MM.1S (cell line): ENCODE data around the gene NNAT.

ENCODE experiments used
- EZH2phosphoT487 ChIP-seq: fragments of 300-600 bp; sonication (generic); IDR thresholded peaks from 2 replicates; pipeline ENCODE4 v1.6.1; 2018; ENCODE audit warnings: antibody characterized with exemption, low read length
- TF ChIP-seq, protein P1 (sequence below): fragments of 300-600 bp; sonication (generic); IDR thresholded peaks from 2 replicates; pipeline ENCODE4 v1.5.1; 2016; ENCODE audit warnings: antibody characterized with exemption, low read length, mixed read lengths

DNA sequence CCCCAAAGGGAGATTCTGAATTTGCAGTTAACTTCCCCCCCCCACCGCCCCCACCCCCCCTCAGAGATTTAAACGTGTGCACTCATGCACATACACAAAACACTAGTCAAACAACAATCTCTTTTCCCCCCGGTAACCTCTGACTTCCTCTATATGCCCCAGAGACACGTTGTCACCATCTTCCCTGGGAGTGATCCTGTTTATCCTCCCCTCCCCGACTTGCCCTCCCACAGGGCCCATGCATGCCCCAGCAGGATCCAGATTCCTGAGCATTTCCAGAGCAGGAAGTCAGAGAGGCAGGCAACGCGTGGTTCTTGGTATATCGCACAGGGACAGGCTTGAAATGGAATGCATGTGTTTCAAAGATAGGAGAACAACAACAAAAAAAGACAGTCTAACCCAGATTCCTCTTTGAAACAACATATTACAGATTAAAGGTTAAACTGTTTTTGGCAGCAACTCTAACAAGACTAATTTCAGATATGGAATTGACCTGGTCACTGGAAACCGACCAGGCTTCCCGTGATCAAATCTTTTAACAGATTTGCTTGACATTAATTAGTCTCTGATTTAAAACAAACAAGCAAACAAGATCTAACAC lies 5.3 kb downstream of the NNAT start:
- TF ChIP-seq EZH2phosphoT487: no peak
- TF ChIP-seq, protein P1, sequence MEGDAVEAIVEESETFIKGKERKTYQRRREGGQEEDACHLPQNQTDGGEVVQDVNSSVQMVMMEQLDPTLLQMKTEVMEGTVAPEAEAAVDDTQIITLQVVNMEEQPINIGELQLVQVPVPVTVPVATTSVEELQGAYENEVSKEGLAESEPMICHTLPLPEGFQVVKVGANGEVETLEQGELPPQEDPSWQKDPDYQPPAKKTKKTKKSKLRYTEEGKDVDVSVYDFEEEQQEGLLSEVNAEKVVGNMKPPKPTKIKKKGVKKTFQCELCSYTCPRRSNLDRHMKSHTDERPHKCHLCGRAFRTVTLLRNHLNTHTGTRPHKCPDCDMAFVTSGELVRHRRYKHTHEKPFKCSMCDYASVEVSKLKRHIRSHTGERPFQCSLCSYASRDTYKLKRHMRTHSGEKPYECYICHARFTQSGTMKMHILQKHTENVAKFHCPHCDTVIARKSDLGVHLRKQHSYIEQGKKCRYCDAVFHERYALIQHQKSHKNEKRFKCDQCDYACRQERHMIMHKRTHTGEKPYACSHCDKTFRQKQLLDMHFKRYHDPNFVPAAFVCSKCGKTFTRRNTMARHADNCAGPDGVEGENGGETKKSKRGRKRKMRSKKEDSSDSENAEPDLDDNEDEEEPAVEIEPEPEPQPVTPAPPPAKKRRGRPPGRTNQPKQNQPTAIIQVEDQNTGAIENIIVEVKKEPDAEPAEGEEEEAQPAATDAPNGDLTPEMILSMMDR: no peak
